ENCODE measurements around the gene NYAP2.

NYAP2 gene

GRCh38 chr2:225569995-225570394 lies 170.5 kb downstream of the NYAP2 start:
- DNase-seq, result no peak

GRCh38 chr2:225573603-225574002 lies 174.1 kb downstream of the NYAP2 start:
- no peak for DNase-seq

GRCh38 chr2:225574582-225575138 lies 175.2 kb downstream of the NYAP2 start:
- DNase-seq, result no peak

GRCh38 chr2:225581135-225581534 lies 181.6 kb downstream of the NYAP2 start:
- DNase-seq, result no peak

- no peak for DNase-seq
Observed at GRCh38 chr2:225581906-225582305, 182.4 kb downstream of the NYAP2 start.

- no peak for DNase-seq
Observed at GRCh38 chr2:225582355-225583116, 183.0 kb downstream of the NYAP2 start.

- no peak for DNase-seq
Observed at GRCh38 chr2:225584796-225585195, 185.3 kb downstream of the NYAP2 start.

- DNase-seq, result no peak
Observed at GRCh38 chr2:225590932-225591331, 191.4 kb downstream of the NYAP2 start.

GRCh38 chr2:225597911-225598310 lies 198.4 kb downstream of the NYAP2 start:
- no peak for DNase-seq

- no peak for DNase-seq
Observed at GRCh38 chr2:225598426-225598825, 198.9 kb downstream of the NYAP2 start.

- no peak for DNase-seq
Observed at GRCh38 chr2:225598897-225599296, 199.4 kb downstream of the NYAP2 start.

GRCh38 chr2:225599856-225600255 lies 200.3 kb downstream of the NYAP2 start:
- no peak for DNase-seq

- no peak for DNase-seq
Observed at GRCh38 chr2:225600444-225600843, 200.9 kb downstream of the NYAP2 start.

- no peak for DNase-seq
Observed at GRCh38 chr2:225600865-225601264, 201.4 kb downstream of the NYAP2 start.

- no peak for DNase-seq
Observed at GRCh38 chr2:225602205-225602604, 202.7 kb downstream of the NYAP2 start.

GRCh38 chr2:225608136-225608535 lies 208.6 kb downstream of the NYAP2 start:
- DNase-seq, result no peak

GRCh38 chr2:225612636-225613035 lies 213.1 kb downstream of the NYAP2 start:
- DNase-seq, result no peak

GRCh38 chr2:225614915-225615314 lies 215.4 kb downstream of the NYAP2 start:
- DNase-seq, result no peak

GRCh38 chr2:225615514-225615913 lies 216.0 kb downstream of the NYAP2 start:
- no peak for DNase-seq

- no peak for DNase-seq
Observed at GRCh38 chr2:225616372-225616771, 216.9 kb downstream of the NYAP2 start.

- no peak for DNase-seq
Observed at GRCh38 chr2:225616848-225617247, 217.3 kb downstream of the NYAP2 start.

- no peak for DNase-seq
Observed at GRCh38 chr2:225620227-225620626, 220.7 kb downstream of the NYAP2 start.

- DNase-seq, result no peak
Observed at GRCh38 chr2:225630824-225631533, 231.5 kb downstream of the NYAP2 start.

- DNase-seq, result no peak
Observed at GRCh38 chr2:225632351-225632750, 232.8 kb downstream of the NYAP2 start.

Data from NCI-H226 (cell line).